22Rv1 (cell line): ENCODE results near the gene TCIRG1.
"Not testable (repeated sequence)": the region's sequence is repeated elsewhere in the genome, so short reads cannot be mapped to it uniquely, and the experiment has no call there.

Experiments
- H3K27ac ChIP-seq: fragments of 450-650 bp; 2 replicates; pipeline ENCODE4 v1.5.1; 2017
- CTCF ChIP-seq: fragments of 450-650 bp; IDR thresholded peaks from 2 replicates; pipeline ENCODE4 v1.5.1; 2017; ENCODE audit warnings: mild to moderate bottlenecking
- ZFX ChIP-seq: fragments of 450-650 bp; IDR thresholded peaks from 2 replicates; pipeline ENCODE4 v1.6.1; 2017; ENCODE audit warnings: antibody characterized with exemption, borderline replicate concordance

TCIRG1 gene

GRCh38 chr11:68081691-68082090 is 42.9 kb downstream of the TCIRG1 start:
- TF ChIP-seq ZFX (no peak), CTCF (no peak)
- no peak overlapping the region; the same call in 1 of the 2 replicates for H3K27ac ChIP-seq

GRCh38 chr11:68082481-68082880 is 43.7 kb downstream of the TCIRG1 start:
- H3K27ac ChIP-seq = peak overlapping the region; percentile 56
- no peak for TF ChIP-seq CTCF
- no peak for TF ChIP-seq ZFX

GRCh38 chr11:68083517-68083916 is 44.7 kb downstream of the TCIRG1 start:
- TF ChIP-seq CTCF (no peak), ZFX (no peak)
- peak overlapping the region; percentile 56 for H3K27ac ChIP-seq

- H3K27ac ChIP-seq = peak overlapping the region; percentile 66
- no peak for TF ChIP-seq ZFX
- TF ChIP-seq CTCF = no peak
Observed at GRCh38 chr11:68089679-68090078, 50.9 kb downstream of the TCIRG1 start.

GRCh38 chr11:68090287-68090686 is 51.5 kb downstream of the TCIRG1 start:
- TF ChIP-seq ZFX = no peak
- TF ChIP-seq CTCF = no peak
- peak overlapping the region; percentile 66 for H3K27ac ChIP-seq

GRCh38 chr11:68090706-68091105 is 51.9 kb downstream of the TCIRG1 start:
- H3K27ac ChIP-seq = peak overlapping the region; percentile 66
- TF ChIP-seq CTCF (no peak), ZFX (no peak)

GRCh38 chr11:68092411-68092810 is 53.6 kb downstream of the TCIRG1 start:
- H3K27ac ChIP-seq = peak overlapping the region; percentile 66; the same call in 1 of the 2 replicates
- TF ChIP-seq ZFX = no peak
- TF ChIP-seq CTCF = no peak

GRCh38 chr11:68092946-68093345 is 54.1 kb downstream of the TCIRG1 start:
- not testable (repeated sequence) for H3K27ac ChIP-seq
